GM12891 (cell line): ENCODE results near the gene CAMTA1.
A peak's percentile ranks its signal among the peaks of the same experiment; 100 is the strongest.

Source experiments
- DNase-seq: peaks from one replicate; pipeline ENCODE4 v3.0.0; 2011; ENCODE audit warnings: low spot score; ENCODE audit not compliant: insufficient read length
- FAIRE-seq: peaks from 2 replicates; lab custom pipeline; 2011; peaks lifted over from hg19 to GRCh38; lab: Jason Lieb, UNC
- PAX5 ChIP-seq: IDR thresholded peaks from 2 replicates; pipeline ENCODE4 v1.6.1; 2011; ENCODE audit warnings: low read length, moderate library complexity, mild to moderate bottlenecking; ENCODE audit not compliant: insufficient read depth, severe bottlenecking
- POLR2A ChIP-seq: IDR thresholded peaks from 2 replicates; pipeline ENCODE4 v1.6.1; 2011; ENCODE audit warnings: low read depth, low read length, control low read depth
- POLR2AphosphoS5 ChIP-seq: IDR thresholded peaks from 2 replicates; pipeline ENCODE4 v1.6.1; 2011; ENCODE audit warnings: low read depth, low read length, control low read depth
- POU2F2 ChIP-seq: IDR thresholded peaks from 2 replicates; pipeline ENCODE4 v1.6.1; 2011; ENCODE audit warnings: low read depth, mild to moderate bottlenecking, control low read depth, low read length, moderate library complexity
- SPI1 ChIP-seq: IDR thresholded peaks from 2 replicates; pipeline ENCODE4 v1.6.1; 2011; ENCODE audit warnings: low read depth, low read length, control low read depth
- TAF1 ChIP-seq: IDR thresholded peaks from 2 replicates; pipeline ENCODE4 v1.6.1; 2011; ENCODE audit warnings: low read depth, low read length, control low read depth

Gene CAMTA1

DNA sequence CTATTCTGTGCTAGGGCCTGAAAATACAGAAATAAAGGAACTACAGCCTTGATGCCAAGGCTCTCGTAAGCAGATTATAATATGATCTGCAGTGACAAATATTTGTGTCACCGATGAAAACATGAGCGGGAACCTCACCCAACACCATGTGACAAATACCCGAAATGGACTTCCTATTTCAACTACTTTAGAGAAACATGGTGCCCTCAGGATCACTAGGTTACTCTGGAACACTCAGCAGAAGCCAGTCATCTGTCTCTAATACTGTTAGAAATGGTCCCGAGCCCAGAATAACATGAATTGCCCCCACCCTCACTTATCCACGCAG lies 985.4 kb downstream of the CAMTA1 start:
- no peak for TF ChIP-seq PAX5
- no peak for TF ChIP-seq SPI1
- TF ChIP-seq POLR2AphosphoS5 = no peak
- no peak for TF ChIP-seq POLR2A
- TF ChIP-seq POU2F2 = no peak
- no peak for TF ChIP-seq TAF1
- DNase-seq = no peak
- peak; percentile 28 for FAIRE-seq

DNA sequence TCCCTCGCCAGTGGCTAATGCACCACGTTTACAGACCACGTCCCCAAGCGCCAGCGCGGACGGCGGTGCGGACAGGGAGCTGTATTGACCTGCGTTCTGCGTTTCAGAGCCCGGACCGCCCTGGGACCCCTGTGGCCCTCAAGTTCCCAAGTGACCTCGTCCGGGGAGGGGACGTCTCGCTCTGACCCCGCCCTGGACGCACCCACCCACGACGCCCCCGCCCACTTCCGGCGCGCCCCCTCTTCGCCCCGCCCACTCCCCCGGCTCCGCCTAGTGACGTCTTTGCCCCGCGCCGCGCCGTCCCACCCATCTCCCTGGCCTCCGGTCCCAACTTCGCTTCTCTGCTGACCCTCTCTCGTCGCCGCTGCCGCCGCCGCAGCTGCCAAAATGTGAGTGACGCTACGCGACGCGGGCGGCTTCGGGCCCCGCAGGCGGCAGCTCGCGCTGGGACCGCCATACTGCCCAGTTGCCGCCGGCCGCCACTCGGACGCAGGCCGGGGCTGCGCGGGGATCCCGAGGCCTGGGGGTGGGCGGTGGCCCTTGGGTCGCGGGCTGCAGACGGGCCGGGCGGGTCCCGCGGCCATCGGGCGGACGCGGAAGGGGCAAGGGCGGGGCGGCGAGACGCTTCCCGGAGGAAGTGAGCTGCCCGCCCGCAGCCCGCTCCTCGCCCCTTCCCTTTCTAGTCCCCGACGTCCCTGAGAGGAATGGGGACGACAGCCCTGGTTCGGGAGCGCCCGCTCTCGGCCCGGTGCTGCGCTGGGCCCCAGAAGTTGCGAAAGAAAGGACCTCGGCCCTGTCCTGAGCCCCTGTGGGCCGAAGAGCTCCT lies 986.0 kb downstream of the CAMTA1 start, which contains the start of gene VAMP3:
Gene VAMP3, plus strand, starts transcription at position 300 of the 826 bp plus-strand sequence. Its CDS starts 88 bp downstream, at position 388.
- TF ChIP-seq PAX5 (no peak), POLR2AphosphoS5 (no peak), TAF1 (peak; percentile 7; the same call in 1 of the 2 replicates)
- peak; percentile 95 for FAIRE-seq
- DNase-seq = peak; percentile 90

DNA sequence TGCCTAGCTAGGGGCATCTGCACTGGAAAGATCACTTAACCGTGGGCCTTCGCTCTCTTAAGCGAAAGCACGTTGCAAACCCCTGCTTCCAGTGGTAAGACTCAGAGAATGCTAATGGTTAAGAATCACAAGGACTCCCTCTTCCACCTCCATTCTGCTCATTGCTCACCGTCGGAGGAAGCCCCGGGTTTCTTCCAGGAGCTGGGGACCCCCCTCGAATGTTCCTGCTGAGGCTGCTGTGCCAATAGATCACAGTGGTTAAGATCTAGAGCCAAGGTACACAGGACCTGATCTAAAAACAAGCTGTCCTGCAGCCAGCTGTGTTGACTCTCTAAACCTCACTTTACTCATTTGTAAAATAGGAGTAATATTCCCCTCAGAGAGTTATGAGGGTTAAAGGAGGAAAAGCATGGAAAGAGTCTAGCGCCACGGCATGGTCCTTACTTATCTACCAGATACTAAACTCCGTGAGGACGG lies 986.6 kb downstream of the CAMTA1 start:
- FAIRE-seq = peak; percentile 71
- no peak for DNase-seq
- TF ChIP-seq TAF1 = no peak
- no peak for TF ChIP-seq SPI1
- no peak for TF ChIP-seq POLR2AphosphoS5
- no peak for TF ChIP-seq POU2F2
- TF ChIP-seq PAX5 = no peak
- no peak for TF ChIP-seq POLR2A

DNA sequence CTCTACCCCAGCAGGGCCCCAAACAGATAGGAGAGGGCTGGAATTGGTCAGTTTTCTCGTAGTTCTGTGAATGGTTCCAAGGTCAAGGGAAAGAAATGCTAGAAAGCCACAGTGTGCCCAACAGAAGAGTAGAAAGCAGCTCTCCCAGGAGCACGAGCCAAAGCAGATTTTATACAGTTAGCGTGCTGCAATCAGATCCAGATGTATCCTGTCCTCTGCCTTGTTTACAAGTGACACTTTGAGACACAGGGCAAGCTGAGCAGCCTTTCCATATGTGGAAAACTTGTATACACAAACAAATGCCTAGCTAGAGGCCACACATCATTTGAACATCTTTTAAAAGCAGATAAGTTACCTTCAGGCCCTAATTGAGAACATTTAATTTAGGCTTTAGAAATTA lies 992.3 kb downstream of the CAMTA1 start:
- no peak for FAIRE-seq
- DNase-seq = no peak
- TF ChIP-seq PAX5 (no peak), POU2F2 (no peak), POLR2AphosphoS5 (no peak), POLR2A (no peak), TAF1 (no peak), SPI1 (no peak)

DNA sequence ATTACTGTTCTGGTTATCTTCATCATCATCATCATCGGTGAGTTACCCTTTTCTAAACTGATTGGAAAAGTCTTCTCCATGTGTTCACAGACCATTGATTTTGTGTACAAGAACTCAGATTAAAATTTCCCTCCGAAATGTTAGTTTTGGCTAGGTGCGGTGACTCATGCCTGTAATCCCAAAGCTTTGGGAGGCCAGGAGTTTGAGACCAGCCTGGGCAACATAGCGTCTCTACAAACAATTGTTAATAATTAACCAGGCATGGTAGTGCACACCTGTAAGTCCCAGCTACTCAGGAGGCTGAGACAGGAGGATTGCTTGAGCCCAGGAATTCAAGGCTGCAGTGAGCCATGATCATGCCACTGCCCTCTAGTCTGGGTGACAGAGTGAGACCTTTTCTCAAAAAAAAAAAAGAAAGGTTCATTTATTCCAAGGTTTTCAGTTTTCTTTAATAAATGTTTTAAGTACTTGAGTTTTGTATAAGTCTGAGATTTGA lies 992.9 kb downstream of the CAMTA1 start:
- DNase-seq = no peak
- FAIRE-seq = no peak
- TF ChIP-seq POLR2AphosphoS5 (no peak), PAX5 (no peak), TAF1 (no peak), POLR2A (no peak), POU2F2 (no peak), SPI1 (no peak)

DNA sequence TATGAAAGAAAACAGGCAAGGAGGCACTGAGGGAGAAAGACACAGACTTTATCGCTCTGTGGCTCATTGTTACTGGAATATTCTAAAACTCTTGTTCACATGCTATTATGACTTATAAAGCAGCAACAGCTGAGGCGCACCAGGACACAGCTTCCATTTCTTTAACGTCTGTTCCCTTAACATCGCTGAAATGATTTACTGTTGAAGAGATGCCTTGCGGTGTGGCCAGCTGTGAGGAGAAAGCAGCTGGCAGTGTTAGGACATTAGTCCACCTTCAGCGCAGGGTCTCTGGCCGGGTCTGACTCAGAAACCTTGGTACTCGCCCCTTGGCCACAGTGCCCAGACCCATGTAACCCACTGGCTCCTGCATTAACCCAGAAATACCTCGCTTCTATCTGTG lies 995.7 kb downstream of the CAMTA1 start:
- DNase-seq (no peak), FAIRE-seq (no peak)
- TF ChIP-seq SPI1 (no peak), POLR2A (no peak; the same call in 1 of the 2 replicates), TAF1 (no peak), POU2F2 (no peak), POLR2AphosphoS5 (no peak), PAX5 (no peak)

DNA sequence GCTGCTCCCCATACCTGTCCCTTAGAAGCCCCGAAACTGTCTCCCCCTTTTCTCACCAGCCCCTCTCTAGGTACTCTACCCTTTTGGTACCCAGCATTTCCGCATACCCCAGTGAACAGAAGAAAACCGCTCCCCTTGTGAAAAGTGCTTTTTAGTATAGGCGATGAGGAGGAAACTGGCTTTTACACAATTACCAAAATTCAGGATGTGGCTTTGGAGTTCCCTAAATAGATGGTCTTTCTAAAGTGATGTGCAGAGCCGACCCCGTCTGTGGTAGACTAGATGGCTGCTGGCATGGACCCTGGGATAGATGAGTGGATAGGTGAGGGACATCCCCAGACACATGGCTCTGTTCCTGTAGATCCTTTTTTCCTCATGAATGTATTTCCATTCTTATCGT lies 996.2 kb downstream of the CAMTA1 start:
- FAIRE-seq (no peak), DNase-seq (no peak)

DNA sequence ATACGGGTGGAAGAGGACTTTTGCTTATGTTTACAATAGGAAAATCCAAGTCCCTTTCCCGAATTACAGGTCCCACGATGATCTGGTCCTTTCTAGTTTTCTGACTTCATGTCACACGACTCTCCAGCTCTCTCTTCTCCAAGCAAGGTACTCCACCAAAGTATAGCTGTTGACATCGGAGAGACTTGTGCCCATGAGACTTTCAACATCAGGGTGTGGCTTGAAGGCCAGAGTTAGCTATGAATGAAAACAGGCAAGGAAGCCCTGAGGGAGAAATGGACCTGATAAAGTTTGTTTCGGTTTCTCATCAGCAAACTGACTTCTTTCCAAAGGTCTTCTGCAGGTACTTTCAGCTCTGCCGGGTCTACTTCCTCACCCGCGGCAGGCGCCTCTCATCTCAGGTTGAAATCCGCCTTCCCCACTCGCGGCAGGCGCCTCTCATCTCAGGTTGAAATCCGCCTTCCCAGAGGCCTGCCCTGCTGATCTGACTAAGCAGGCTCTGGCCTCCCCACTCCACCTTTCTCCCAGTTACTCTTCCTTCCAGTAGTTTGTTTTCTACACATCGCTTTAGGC lies 996.8 kb downstream of the CAMTA1 start:
- peak; percentile 87 for FAIRE-seq
- peak; percentile 14 for DNase-seq
- TF ChIP-seq PAX5 (no peak), SPI1 (no peak), TAF1 (no peak), POLR2A (0 out of 2 replicates have a peak, but pooled peaks have one; percentile 11), POU2F2 (no peak), POLR2AphosphoS5 (0 out of 2 replicates have a peak, but pooled peaks have one; percentile 15)

More for the DNA sequence above, 996.2 kb downstream of the CAMTA1 start:
- TF ChIP-seq TAF1 (no peak), POLR2A (no peak), POLR2AphosphoS5 (no peak), SPI1 (no peak), POU2F2 (no peak), PAX5 (no peak)

DNA sequence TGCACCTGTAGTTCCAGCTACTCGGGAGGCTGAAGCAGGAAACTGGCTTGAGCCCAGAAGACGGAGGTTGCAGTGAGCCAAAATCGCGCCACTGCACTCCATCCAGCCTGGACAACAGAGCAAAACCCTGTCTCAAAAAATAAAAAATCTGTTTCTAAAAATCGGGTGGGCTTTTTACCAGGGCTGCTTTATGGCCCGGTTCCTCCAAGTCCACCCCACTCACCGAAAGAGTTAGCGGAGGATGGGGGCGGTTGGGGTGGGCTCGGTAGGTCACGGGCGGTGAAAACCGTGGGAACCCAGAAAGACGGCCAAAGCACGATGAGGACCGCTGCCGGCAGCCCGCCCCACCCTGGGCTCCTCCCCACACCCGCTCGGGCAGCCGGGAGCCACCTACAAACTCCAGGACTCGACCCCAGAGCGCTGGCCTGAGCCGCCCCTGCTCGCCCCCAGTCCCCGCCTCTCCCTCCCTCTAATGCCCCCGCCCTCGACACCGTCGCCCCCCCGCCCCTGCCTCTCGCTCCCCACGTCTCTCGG lies 998.0 kb downstream of the CAMTA1 start:
- no peak for FAIRE-seq
- DNase-seq = peak; percentile 41
- TF ChIP-seq SPI1 (no peak), PAX5 (no peak), TAF1 (no peak), POLR2AphosphoS5 (no peak), POLR2A (no peak), POU2F2 (no peak)
